HL-60 (cell line): ENCODE results near the gene ATP10A.

ENCODE experiments used
- CTCF ChIP-seq: IDR thresholded peaks from one replicate; pipeline ENCODE4 v1.5.1; 2011; ENCODE audit warnings: low read length, control low read depth, inconsistent platforms; ENCODE audit not compliant: insufficient read depth
- GABPA ChIP-seq: IDR thresholded peaks from 2 replicates; pipeline ENCODE4 v1.6.1; 2012; ENCODE audit warnings: low read depth
- POLR2AphosphoS5 ChIP-seq: IDR thresholded peaks from 2 replicates; pipeline ENCODE4 v1.6.1; 2012; ENCODE audit warnings: low read depth
- REST ChIP-seq: IDR thresholded peaks from 2 replicates; pipeline ENCODE4 v1.6.1; 2012; ENCODE audit warnings: low read depth; ENCODE audit not compliant: insufficient replicate concordance
- SPI1 ChIP-seq: IDR thresholded peaks from 2 replicates; pipeline ENCODE4 v1.6.1; 2012; ENCODE audit warnings: low read depth, mild to moderate bottlenecking, borderline replicate concordance

GRCh38 chr15:25846377-25846776 is 16.8 kb downstream of the ATP10A start:
- TF ChIP-seq CTCF (no peak), REST (no peak), POLR2AphosphoS5 (no peak), GABPA (no peak), SPI1 (no peak)
